ENCODE results near the gene KDM2A. TPM values are rescaled to one million over a fixed set of nuclear protein-coding genes. Genes with fewer than 3 reads are reported as not detected.

Gene KDM2A
- total RNA-seq, 4 donors from 2014 or later, result 65.3 to 137 (median 81.2) TPM

GRCh38 chr11:67076202-67076601 is 42.9 kb upstream of the KDM2A start:
- H3K27ac ChIP-seq, result no peak overlapping the region
- no peak for DNase-seq
- peaks cover 5 to 25% (median 10%) of the 10 kb centered on the region in 4 donors for H3K4me1 ChIP-seq
- WGBS, 2 donors (ENCODE audit: low coverage in 1 of 2), result 81 to 86% methylated on average over 2 to 6 of the region's 6 CpGs
- no peaks in the 10 kb centered on the region for H3K36me3 ChIP-seq
- H3K27me3 ChIP-seq, result no peaks in the 10 kb centered on the region
- H3K9me3 ChIP-seq, result no peaks in the 10 kb centered on the region
- in situ Hi-C loops (cut with MboI; ENCODE audit: low pct_ligation_motif_present in 1 of 4, low pct_unique_long_range_greater_than_20kb in 1 of 4, low sequenced_read_pairs in 3 of 4) (no loop called here), intact Hi-C loops (cut with DNase I; ENCODE audit: low total_unique reads) (no loop called here)
- TF ChIP-seq CTCF (IDR thresholded peaks at IDR 0.05) (no peak), POLR2A (IDR thresholded peaks at IDR 0.05) (no peak), POLR2AphosphoS5 (IDR thresholded peaks at IDR 0.05) (no peak), EP300 (IDR thresholded peaks at IDR 0.05; ENCODE audit: low read depth) (no peak)
- H3K4me3 ChIP-seq, result no peak overlapping the region

- Histone ChIP-seq H3K27ac (no peak overlapping the region), H3K4me1 (peaks cover 5 to 31% (median 17%) of the 10 kb centered on the region in 4 donors), H3K27me3 (no peaks in the 10 kb centered on the region), H3K9me3 (no peaks in the 10 kb centered on the region), H3K4me3 (no peak overlapping the region), H3K36me3 (no peaks in the 10 kb centered on the region)
- intact Hi-C loops (cut with DNase I; ENCODE audit: low total_unique reads), result no loop called here
- DNase-seq, result no peak
- TF ChIP-seq CTCF (IDR thresholded peaks at IDR 0.05), result no peak
- TF ChIP-seq POLR2A (IDR thresholded peaks at IDR 0.05), result no peak
- no peak for TF ChIP-seq POLR2AphosphoS5 (IDR thresholded peaks at IDR 0.05)
- no peak for TF ChIP-seq EP300 (IDR thresholded peaks at IDR 0.05; ENCODE audit: low read depth)
- 83 to 93% methylated on average over 2 to 6 of the region's 6 CpGs for WGBS, 2 donors (ENCODE audit: low coverage in 1 of 2)
- in situ Hi-C loops (cut with MboI; ENCODE audit: low pct_ligation_motif_present in 1 of 4, low pct_unique_long_range_greater_than_20kb in 1 of 4, low sequenced_read_pairs in 3 of 4), result no loop called here
These were observed 39.9 kb upstream of the KDM2A start for GRCh38 chr11:67079065-67079705.

GRCh38 chr11:67082071-67082791 is 36.8 kb upstream of the KDM2A start:
- in situ Hi-C loops (cut with MboI; ENCODE audit: low pct_ligation_motif_present in 1 of 4, low pct_unique_long_range_greater_than_20kb in 1 of 4, low sequenced_read_pairs in 3 of 4), result loop anchor here in 2 of 4 donors (5.0 kb wide), 1 partner anchor 85 kb away; no protein-coding TSS in a partner anchor
- peak; percentile 14 for DNase-seq
- intact Hi-C loops (cut with DNase I; ENCODE audit: low total_unique reads), result loop anchor here (10.0 kb wide), 1 partner anchor 83 kb away; no protein-coding TSS in a partner anchor

More at GRCh38 chr11:67082071-67082791, 36.8 kb upstream of the KDM2A start:
- no peak overlapping the region for H3K27ac ChIP-seq
- TF ChIP-seq POLR2A (IDR thresholded peaks at IDR 0.05) (no peak), POLR2AphosphoS5 (IDR thresholded peaks at IDR 0.05) (no peak), EP300 (IDR thresholded peaks at IDR 0.05; ENCODE audit: low read depth) (no peak), CTCF (IDR thresholded peaks at IDR 0.05) (no peak)
- no peak overlapping the region for H3K4me3 ChIP-seq
- no peaks in the 10 kb centered on the region for H3K27me3 ChIP-seq
- no peaks in the 10 kb centered on the region for H3K36me3 ChIP-seq
- 47 to 78% methylated on average over 11 to 20 of the region's 20 CpGs for WGBS, 2 donors (ENCODE audit: low coverage in 1 of 2)
- no peaks in the 10 kb centered on the region for H3K9me3 ChIP-seq
- H3K4me1 ChIP-seq, result peaks cover 5 to 28% (median 17%) of the 10 kb centered on the region in 4 donors

Data from transverse colon (tissue), 4 donors.